ENCODE data around the gene CTXND2.

- TF ChIP-seq, protein P1, sequence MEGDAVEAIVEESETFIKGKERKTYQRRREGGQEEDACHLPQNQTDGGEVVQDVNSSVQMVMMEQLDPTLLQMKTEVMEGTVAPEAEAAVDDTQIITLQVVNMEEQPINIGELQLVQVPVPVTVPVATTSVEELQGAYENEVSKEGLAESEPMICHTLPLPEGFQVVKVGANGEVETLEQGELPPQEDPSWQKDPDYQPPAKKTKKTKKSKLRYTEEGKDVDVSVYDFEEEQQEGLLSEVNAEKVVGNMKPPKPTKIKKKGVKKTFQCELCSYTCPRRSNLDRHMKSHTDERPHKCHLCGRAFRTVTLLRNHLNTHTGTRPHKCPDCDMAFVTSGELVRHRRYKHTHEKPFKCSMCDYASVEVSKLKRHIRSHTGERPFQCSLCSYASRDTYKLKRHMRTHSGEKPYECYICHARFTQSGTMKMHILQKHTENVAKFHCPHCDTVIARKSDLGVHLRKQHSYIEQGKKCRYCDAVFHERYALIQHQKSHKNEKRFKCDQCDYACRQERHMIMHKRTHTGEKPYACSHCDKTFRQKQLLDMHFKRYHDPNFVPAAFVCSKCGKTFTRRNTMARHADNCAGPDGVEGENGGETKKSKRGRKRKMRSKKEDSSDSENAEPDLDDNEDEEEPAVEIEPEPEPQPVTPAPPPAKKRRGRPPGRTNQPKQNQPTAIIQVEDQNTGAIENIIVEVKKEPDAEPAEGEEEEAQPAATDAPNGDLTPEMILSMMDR (conservative IDR thresholded peaks at IDR 0.05; ENCODE audit: low read length) = no peak
- no peak for TF ChIP-seq EZH2phosphoT487 (IDR thresholded peaks at IDR 0.05; ENCODE audit: borderline replicate concordance, low read depth, low read length)
Measured at GRCh38 chr1:150881331-150882070, 5.4 kb upstream of the CTXND2 start.

Data from OCI-LY7 (cell line).